ENCODE results near the gene ZNF587B. TPM values are rescaled to one million over a fixed set of nuclear protein-coding genes. Genes with fewer than 3 reads are reported as not detected.
A peak's percentile ranks its signal among the peaks of the same experiment; 100 is the strongest.
"Not testable (repeated sequence)": the region's sequence is repeated elsewhere in the genome, so short reads cannot be mapped to it uniquely, and the experiment has no call there.

The ZNF587B gene
- total RNA-seq, 3 donors from 2014 or later, result 13.9 to 21.1 (median 18.3) TPM

GRCh38 chr19:57825511-57825910, 4.6 kb upstream of the ZNF587B start:
- Histone ChIP-seq H3K4me3 (no peak overlapping the region), H3K36me3 (ENCODE audit: low read depth) (no peaks in the 10 kb centered on the region), H3K9me3 (no peaks in the 10 kb centered on the region), H3K4me1 (ENCODE audit: low read depth) (peaks cover 42% of the 10 kb centered on the region)
- TF ChIP-seq CTCF (IDR thresholded peaks at IDR 0.05), result no peak
- ATAC-seq (no peak), DNase-seq (no peak)
- intact Hi-C loops (cut with DNase I, micrococcal nuclease), result no loop called here

- H3K4me3 ChIP-seq, result no peak overlapping the region
- H3K36me3 ChIP-seq (ENCODE audit: low read depth), result no peaks in the 10 kb centered on the region
- no peaks in the 10 kb centered on the region for H3K9me3 ChIP-seq
- no peak for ATAC-seq
- intact Hi-C loops (cut with DNase I, micrococcal nuclease), result no loop called here
- DNase-seq, result no peak
- no peak for TF ChIP-seq CTCF (IDR thresholded peaks at IDR 0.05)
- H3K4me1 ChIP-seq (ENCODE audit: low read depth), result peaks cover 10% of the 10 kb centered on the region
These were observed 783 bp upstream of the ZNF587B start for GRCh38 chr19:57829316-57829715.

- intact Hi-C loops (cut with DNase I, micrococcal nuclease); H3K36me3 ChIP-seq (ENCODE audit: low read depth); H3K4me3 ChIP-seq; DNase-seq; H3K9me3 ChIP-seq; H3K4me1 ChIP-seq (ENCODE audit: low read depth); ATAC-seq: not testable (repeated sequence)
These were observed 6.9 kb downstream of the ZNF587B start for GRCh38 chr19:57836991-57837390.

GRCh38 chr19:57838622-57839191, 8.6 kb downstream of the ZNF587B start:
- ATAC-seq; H3K4me3 ChIP-seq; H3K4me1 ChIP-seq (ENCODE audit: low read depth); DNase-seq; intact Hi-C loops (cut with DNase I, micrococcal nuclease); H3K36me3 ChIP-seq (ENCODE audit: low read depth); H3K9me3 ChIP-seq: not testable (repeated sequence)

GRCh38 chr19:57841122-57841763, 11.1 kb downstream of the ZNF587B start:
- no peak for TF ChIP-seq CTCF (IDR thresholded peaks at IDR 0.05)
- no peak for ATAC-seq
- H3K4me1 ChIP-seq (ENCODE audit: low read depth), result no peaks in the 10 kb centered on the region
- no peaks in the 10 kb centered on the region for H3K9me3 ChIP-seq
- DNase-seq, result no peak
- intact Hi-C loops (cut with DNase I, micrococcal nuclease), result no loop called here
- peaks cover 7% of the 10 kb centered on the region for H3K36me3 ChIP-seq (ENCODE audit: low read depth)
- H3K4me3 ChIP-seq, result no peak overlapping the region

GRCh38 chr19:57847164-57847563, 17.1 kb downstream of the ZNF587B start:
- H3K9me3 ChIP-seq; intact Hi-C loops (cut with DNase I, micrococcal nuclease); H3K36me3 ChIP-seq (ENCODE audit: low read depth); DNase-seq; ATAC-seq; H3K4me3 ChIP-seq: not testable (repeated sequence)
- H3K4me1 ChIP-seq (ENCODE audit: low read depth), result peaks cover 13% of the 10 kb centered on the region

GRCh38 chr19:57849162-57849665, 19.1 kb downstream of the ZNF587B start:
- H3K4me3 ChIP-seq; intact Hi-C loops (cut with DNase I, micrococcal nuclease); H3K9me3 ChIP-seq; H3K36me3 ChIP-seq (ENCODE audit: low read depth); DNase-seq: not testable (repeated sequence)
- H3K4me1 ChIP-seq (ENCODE audit: low read depth), result peaks cover 17% of the 10 kb centered on the region
- ATAC-seq, result peak; percentile 6

GRCh38 chr19:57849666-57850473, 19.8 kb downstream of the ZNF587B start, which contains the start of gene ZNF587:
TSS of gene ZNF587 (plus strand) at chr19:57849859. CDS start at chr19:57850039, 180 bp downstream.
- H3K36me3 ChIP-seq (ENCODE audit: low read depth); H3K9me3 ChIP-seq; intact Hi-C loops (cut with DNase I, micrococcal nuclease): not testable (repeated sequence)
- peak; percentile 74 to 86 (median 83) for DNase-seq
- peak; percentile 95 for ATAC-seq
- Histone ChIP-seq H3K4me3 (peak within 1 kb of the TSS; percentile 72), H3K4me1 (ENCODE audit: low read depth) (peaks cover 17% of the 10 kb centered on the region)

All from mucosa of descending colon (tissue), 3 donors.